Naive thymus-derived CD4-positive, alpha-beta T cell (primary cell): Measurements from ENCODE around the gene DDX31. TPM values are rescaled to one million over a fixed set of nuclear protein-coding genes. Genes with fewer than 3 reads are reported as not detected.

Source experiments
- ATAC-seq: fragments of 150-1000 bp; cut with Tn5 transposase; 2 replicates; pipeline ENCODE4 v1.10.0; 2021; ENCODE audit warnings: mild to moderate bottlenecking, moderate library complexity
- CTCF ChIA-PET: fragments of 350-600 bp; sonication (Branson Sonifier 250); formaldehyde crosslinking; loops from one replicate; lab custom pipeline; 2021; ENCODE audit warnings: antibody characterized with exemption; lab: Charles Lee
- POLR2A ChIA-PET: fragments of 350-600 bp; sonication (Branson Sonifier 250); formaldehyde crosslinking; loops from one replicate; lab custom pipeline; 2021; ENCODE audit warnings: antibody characterized with exemption, inconsistent platforms; lab: Charles Lee
- DNase-seq, 9 donors: peaks; one replicate each; pipeline versions ENCODE4 v3.0.0 to v3.0.0-alpha.2; 2020 to 2022; ENCODE audit warnings: mixed read lengths in 1 of 9
- H3K27ac ChIP-seq: one replicate; pipeline ENCODE4 v1.7.0; 2013; ENCODE audit warnings: mild to moderate bottlenecking, low read depth, low read length, moderate library complexity
- H3K27me3 ChIP-seq, 2 donors: one replicate each; pipeline ENCODE4 v1.7.0; 2013; ENCODE audit warnings: low read length in 2 of 2, mild to moderate bottlenecking in 2 of 2, moderate library complexity in 2 of 2; ENCODE audit not compliant: control insufficient read depth in 2 of 2, insufficient read depth in 2 of 2
- H3K36me3 ChIP-seq, 3 experiments: 1 replicate in 2 of 3; 2 replicates in 1 of 3; pipeline ENCODE4 v1.7.0; 2013; ENCODE audit warnings: low read length in 3 of 3, mild to moderate bottlenecking in 3 of 3, moderate library complexity in 1 of 3; ENCODE audit not compliant: insufficient read depth in 3 of 3, control insufficient read depth in 2 of 3
- H3K4me1 ChIP-seq, 2 donors: one replicate each; pipeline ENCODE4 v1.7.0; 2013; ENCODE audit warnings: low read length in 2 of 2, mild to moderate bottlenecking in 2 of 2, moderate library complexity in 1 of 2; ENCODE audit not compliant: control insufficient read depth in 2 of 2, insufficient read depth in 2 of 2
- H3K4me3 ChIP-seq: 2 replicates; pipeline ENCODE4 v1.7.0; 2013; ENCODE audit warnings: mild to moderate bottlenecking, low read length
- H3K9me3 ChIP-seq, 3 experiments: 1 replicate in 2 of 3; 2 replicates in 1 of 3; pipeline ENCODE4 v1.7.0; 2013; ENCODE audit warnings: low read length in 3 of 3; ENCODE audit not compliant: control insufficient read depth in 2 of 3
- H3K27ac Mint-ChIP-seq, 9 donors: one replicate each; pipeline ENCODE4 v1.8.0; 2020 to 2022; ENCODE audit warnings: mixed read lengths in 9 of 9, mild to moderate bottlenecking in 8 of 9, moderate library complexity in 5 of 9, inconsistent platforms in 2 of 9
- H3K27me3 Mint-ChIP-seq, 5 donors: one replicate each; pipeline ENCODE4 v1.8.0; 2021 to 2022; ENCODE audit warnings: mixed read lengths in 5 of 5, mild to moderate bottlenecking in 1 of 5
- H3K36me3 Mint-ChIP-seq, 5 donors: one replicate each; pipeline ENCODE4 v1.8.0; 2020 to 2022; ENCODE audit warnings: mixed read lengths in 5 of 5, mild to moderate bottlenecking in 3 of 5, inconsistent platforms in 1 of 5
- H3K4me1 Mint-ChIP-seq, 7 donors: one replicate each; pipeline ENCODE4 v1.8.0; 2020 to 2022; ENCODE audit warnings: mixed read lengths in 7 of 7, mild to moderate bottlenecking in 3 of 7, inconsistent platforms in 1 of 7
- H3K4me3 Mint-ChIP-seq, 10 donors: one replicate each; pipeline ENCODE4 v1.8.0; 2020 to 2022; ENCODE audit warnings: mild to moderate bottlenecking in 10 of 10, mixed read lengths in 10 of 10, moderate library complexity in 6 of 10, inconsistent platforms in 2 of 10
- H3K9me3 Mint-ChIP-seq, 11 donors: one replicate each; pipeline ENCODE4 v1.8.0; 2020 to 2022; ENCODE audit warnings: mixed read lengths in 11 of 11, mild to moderate bottlenecking in 4 of 11, inconsistent platforms in 1 of 11, moderate library complexity in 1 of 11
- intact Hi-C, 2 donors: fragments of 100-400 bp; cut with micrococcal nuclease; formaldehyde crosslinking; loops; one replicate each; pipeline ENCODE4 v1.15.1; 2023
- polyA plus RNA-seq, 2 donors: library from polyadenylated mRNA; unstranded; fragments of 300-500 nt; fragmentation: Illumina TruSeq; gene quantifications; one replicate each; pipeline ENCODE4 v1.2.3, GENCODE V29; 2021
- total RNA-seq, 6 experiments: library from RNA in 5 of 6; stranded (reverse) in 5 of 6; gene quantifications; 1 replicate in 5 of 6; 2 replicates in 1 of 6; pipeline ENCODE4 v1.2.3 and lab custom pipeline; 2021 to 2026

DDX31 gene
- total and polyA plus RNA-seq, 7 experiments from 2014 or later, result 8.2 to 28.0 (median 18.2) TPM

- H3K4me3 Mint-ChIP-seq, result no peak overlapping the region
- peaks cover 4 to 8% (median 5%) of the 10 kb centered on the region in 7 donors for H3K4me1 Mint-ChIP-seq
- DNase-seq (no peak), ATAC-seq (no peak)
- no peaks in the 10 kb centered on the region for H3K9me3 Mint-ChIP-seq
- Histone ChIP-seq H3K27me3 (no peaks in the 10 kb centered on the region), H3K27ac (no peak overlapping the region), H3K4me1 (no peaks in the 10 kb centered on the region), H3K9me3 (no peaks in the 10 kb centered on the region), H3K4me3 (no peak overlapping the region), H3K36me3 (peaks cover 20 to 74% (median 23%) of the 10 kb centered on the region in 3 experiments)
- ChIA-PET CTCF (interaction anchor here (0.8 kb wide), 1 partner anchor 149 kb away, joined by 3 read pairs; no protein-coding TSS in a partner anchor), POLR2A (no interaction called here)
- intact Hi-C loops, result loop anchor here in 1 of 2 donors (5.0 kb wide), 1 partner anchor 239 kb away; the partner anchor contains the start of gene CFAP77
- H3K27me3 Mint-ChIP-seq, result no peaks in the 10 kb centered on the region
- peaks cover 4 to 62% (median 29%) of the 10 kb centered on the region in 5 donors for H3K36me3 Mint-ChIP-seq
- H3K27ac Mint-ChIP-seq, result no peak overlapping the region
These were observed 18.5 kb downstream of the DDX31 start for GRCh38 chr9:132651259-132651658.

- Mint-ChIP-seq H3K9me3 (no peaks in the 10 kb centered on the region), H3K36me3 (peaks cover 10 to 70% (median 25%) of the 10 kb centered on the region in 5 donors), H3K27me3 (no peaks in the 10 kb centered on the region), H3K4me3 (no peak overlapping the region), H3K27ac (no peak overlapping the region), H3K4me1 (no peaks in the 10 kb centered on the region)
- H3K4me1 ChIP-seq, result no peaks in the 10 kb centered on the region
- ChIA-PET POLR2A (interaction anchor here (1.0 kb wide), 1 partner anchor 21 kb away, joined by 3 read pairs; the partner anchor contains the start of gene DDX31), CTCF (no interaction called here)
- H3K4me3 ChIP-seq, result no peak overlapping the region
- H3K36me3 ChIP-seq, result peaks cover 21 to 86% (median 36%) of the 10 kb centered on the region in 3 experiments
- no peaks in the 10 kb centered on the region for H3K9me3 ChIP-seq
- H3K27ac ChIP-seq, result no peak overlapping the region
- no peaks in the 10 kb centered on the region for H3K27me3 ChIP-seq
- no peak for ATAC-seq
- no peak for DNase-seq
- intact Hi-C loops, result no loop called here
These were observed 21.1 kb downstream of the DDX31 start for GRCh38 chr9:132648685-132649084.

DNA sequence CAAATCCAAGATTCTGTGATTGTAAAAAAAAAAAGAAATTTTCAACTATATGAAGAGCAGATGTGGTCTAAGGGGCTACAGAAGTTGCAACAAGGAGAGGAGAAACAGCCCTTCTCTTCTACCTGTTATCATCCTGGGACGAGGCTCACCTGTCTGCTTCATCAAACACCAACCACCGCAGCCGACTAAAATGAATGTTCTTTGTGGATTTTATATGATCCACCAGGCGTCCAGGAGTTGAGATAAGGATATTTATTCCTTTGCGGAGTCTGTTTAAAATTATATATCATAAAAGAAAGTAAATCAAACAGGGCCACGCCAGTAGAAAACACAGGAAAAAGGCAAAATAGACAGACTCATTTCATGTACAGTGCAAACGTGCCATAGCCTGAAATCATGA lies 21.5 kb downstream of the DDX31 start:
- CTCF ChIA-PET, result interaction anchor here (0.6 kb wide), 1 partner anchor 121 kb away, joined by 3 read pairs; no protein-coding TSS in a partner anchor
- Mint-ChIP-seq H3K36me3 (peaks cover 11 to 74% (median 26%) of the 10 kb centered on the region in 5 donors), H3K27ac (no peak overlapping the region), H3K9me3 (no peaks in the 10 kb centered on the region), H3K4me1 (no peaks in the 10 kb centered on the region), H3K4me3 (no peak overlapping the region), H3K27me3 (no peaks in the 10 kb centered on the region)
- H3K4me3 ChIP-seq, result no peak overlapping the region
- POLR2A ChIA-PET, result no interaction called here
- no peak for DNase-seq
- no peaks in the 10 kb centered on the region for H3K9me3 ChIP-seq
- H3K27me3 ChIP-seq, result no peaks in the 10 kb centered on the region
- no peak overlapping the region for H3K27ac ChIP-seq
- H3K4me1 ChIP-seq, result no peaks in the 10 kb centered on the region
- no peak for ATAC-seq
- peaks cover 21 to 90% (median 36%) of the 10 kb centered on the region in 3 experiments for H3K36me3 ChIP-seq
- intact Hi-C loops, result no loop called here

- Histone ChIP-seq H3K9me3 (no peaks in the 10 kb centered on the region), H3K36me3 (peaks cover 21 to 95% (median 36%) of the 10 kb centered on the region in 3 experiments), H3K27ac (no peak overlapping the region), H3K27me3 (no peaks in the 10 kb centered on the region), H3K4me3 (no peak overlapping the region), H3K4me1 (no peaks in the 10 kb centered on the region)
- H3K27ac Mint-ChIP-seq, result no peak overlapping the region
- no peaks in the 10 kb centered on the region for H3K4me1 Mint-ChIP-seq
- no peaks in the 10 kb centered on the region for H3K9me3 Mint-ChIP-seq
- intact Hi-C loops, result no loop called here
- DNase-seq (no peak), ATAC-seq (no peak)
- no peak overlapping the region for H3K4me3 Mint-ChIP-seq
- ChIA-PET POLR2A (no interaction called here), CTCF (interaction anchor here (0.6 kb wide), 1 partner anchor 122 kb away, joined by 3 read pairs; no protein-coding TSS in a partner anchor)
- no peaks in the 10 kb centered on the region for H3K27me3 Mint-ChIP-seq
- H3K36me3 Mint-ChIP-seq, result peaks cover 12 to 77% (median 27%) of the 10 kb centered on the region in 5 donors
These were observed 22.0 kb downstream of the DDX31 start for GRCh38 chr9:132647806-132648205.

GRCh38 chr9:132647355-132647754 lies 22.4 kb downstream of the DDX31 start:
- intact Hi-C loops, result no loop called here
- CTCF ChIA-PET, result interaction anchor here (0.6 kb wide), 1 partner anchor 122 kb away, joined by 3 read pairs; no protein-coding TSS in a partner anchor
- Histone ChIP-seq H3K4me3 (no peak overlapping the region), H3K36me3 (peaks cover 21 to 95% (median 34%) of the 10 kb centered on the region in 3 experiments), H3K4me1 (no peaks in the 10 kb centered on the region), H3K27ac (no peak overlapping the region), H3K27me3 (no peaks in the 10 kb centered on the region), H3K9me3 (no peaks in the 10 kb centered on the region)
- Mint-ChIP-seq H3K4me1 (no peaks in the 10 kb centered on the region), H3K36me3 (peaks cover 10 to 72% (median 24%) of the 10 kb centered on the region in 5 donors), H3K4me3 (no peak overlapping the region), H3K27ac (no peak overlapping the region), H3K9me3 (no peaks in the 10 kb centered on the region), H3K27me3 (no peaks in the 10 kb centered on the region)
- POLR2A ChIA-PET, result no interaction called here
- DNase-seq (no peak), ATAC-seq (no peak)

DNA sequence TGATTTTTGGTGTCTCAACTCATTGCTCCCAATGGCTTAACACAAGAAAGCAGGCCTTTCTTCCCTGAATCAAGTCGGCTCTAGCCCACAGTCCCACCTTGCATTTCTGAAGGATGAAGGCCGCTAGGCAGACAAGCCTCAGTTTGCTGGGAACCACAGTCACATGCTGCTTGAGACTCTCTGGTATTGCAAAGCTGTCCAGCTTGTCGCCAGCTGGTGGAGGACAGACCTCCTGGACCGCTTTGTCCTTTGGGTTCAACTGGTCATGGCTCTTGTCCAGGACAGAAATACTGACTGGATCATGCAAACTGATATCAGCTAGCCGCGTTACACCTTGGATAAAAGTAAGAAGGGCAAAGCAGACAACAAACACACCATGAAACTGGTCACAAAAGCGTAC lies 23.1 kb downstream of the DDX31 start:
- H3K36me3 ChIP-seq, result peaks cover 21 to 95% (median 36%) of the 10 kb centered on the region in 3 experiments
- ChIA-PET POLR2A (no interaction called here), CTCF (no interaction called here)
- H3K9me3 Mint-ChIP-seq, result no peaks in the 10 kb centered on the region
- no peaks in the 10 kb centered on the region for H3K4me1 ChIP-seq
- H3K36me3 Mint-ChIP-seq, result peaks cover 10 to 75% (median 29%) of the 10 kb centered on the region in 5 donors
- DNase-seq (no peak), ATAC-seq (no peak)
- H3K4me3 ChIP-seq, result no peak overlapping the region
- no peaks in the 10 kb centered on the region for H3K27me3 ChIP-seq
- H3K27ac ChIP-seq, result no peak overlapping the region
- H3K4me3 Mint-ChIP-seq, result no peak overlapping the region
- no peaks in the 10 kb centered on the region for H3K9me3 ChIP-seq
- no peaks in the 10 kb centered on the region for H3K4me1 Mint-ChIP-seq
- no peak overlapping the region for H3K27ac Mint-ChIP-seq
- H3K27me3 Mint-ChIP-seq, result no peaks in the 10 kb centered on the region
- intact Hi-C loops, result no loop called here

DNA sequence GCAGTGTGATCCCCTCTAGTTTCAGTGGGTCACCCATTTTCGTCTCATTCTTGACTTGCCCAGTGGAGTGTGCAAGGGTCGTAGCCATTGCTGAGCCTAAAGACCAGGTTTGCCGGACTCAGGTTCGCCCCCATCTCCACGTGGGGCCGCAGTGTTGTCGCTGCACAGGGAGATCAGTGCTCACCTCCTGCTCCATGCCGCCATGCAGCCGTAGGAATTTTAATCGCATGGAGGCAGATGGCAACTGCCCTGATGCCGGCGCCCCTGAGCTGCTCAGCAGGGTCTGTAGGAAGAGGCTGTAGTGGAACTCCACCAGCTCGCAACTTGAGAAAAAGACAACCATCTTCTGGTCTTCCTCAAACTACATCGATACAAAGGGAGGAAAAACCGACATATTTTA lies 24.1 kb downstream of the DDX31 start:
- POLR2A ChIA-PET, result no interaction called here
- H3K36me3 Mint-ChIP-seq, result peaks cover 10 to 83% (median 35%) of the 10 kb centered on the region in 5 donors
- H3K4me3 Mint-ChIP-seq, result no peak overlapping the region

More for the DNA sequence above, 24.1 kb downstream of the DDX31 start:
- no peaks in the 10 kb centered on the region for H3K27me3 Mint-ChIP-seq
- no peak for DNase-seq
- intact Hi-C loops, result no loop called here
- H3K4me1 Mint-ChIP-seq, result no peaks in the 10 kb centered on the region
- H3K9me3 Mint-ChIP-seq, result no peaks in the 10 kb centered on the region
- H3K9me3 ChIP-seq, result no peaks in the 10 kb centered on the region
- H3K27me3 ChIP-seq, result no peaks in the 10 kb centered on the region
- H3K27ac ChIP-seq, result no peak overlapping the region
- peaks cover 21 to 98% (median 38%) of the 10 kb centered on the region in 3 experiments for H3K36me3 ChIP-seq
- H3K4me3 ChIP-seq, result no peak overlapping the region
- no peaks in the 10 kb centered on the region for H3K4me1 ChIP-seq
- CTCF ChIA-PET, result no interaction called here
- H3K27ac Mint-ChIP-seq, result no peak overlapping the region
- ATAC-seq, result no peak
